ENCODE measurements around the gene DGKG.

Gene DGKG

DNA sequence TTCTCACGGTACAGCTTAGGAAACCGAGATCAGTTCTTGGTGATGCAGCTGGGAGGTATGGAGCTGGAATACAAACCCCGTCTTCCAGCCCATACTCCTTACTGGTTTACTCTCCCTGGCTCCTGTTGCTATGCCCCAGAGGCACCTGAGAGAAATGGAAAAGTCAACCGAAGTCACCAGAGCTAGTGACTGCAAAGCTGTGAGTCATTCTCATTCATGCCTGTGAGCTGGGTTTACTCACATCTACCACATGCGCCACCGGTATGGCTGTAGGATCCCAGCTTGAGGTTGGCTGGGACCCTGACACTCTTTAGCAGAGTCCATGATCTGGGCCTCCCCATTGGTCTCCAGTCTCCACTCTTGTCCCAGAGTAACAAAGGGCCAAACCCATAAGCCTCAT is 141.7 kb downstream of the DGKG start:
- Histone ChIP-seq H3K36me3 (ENCODE audit: insufficient read depth, low read length) (no peaks in the 10 kb centered on the region), H3F3A (ENCODE audit: low read depth) (no peaks in the 10 kb centered on the region), H3K4me3 (ENCODE audit: low read length, poor library complexity, severe bottlenecking) (no peak overlapping the region), H4K20me1 (ENCODE audit: insufficient read depth, low read length, poor library complexity, severe bottlenecking) (no peaks in the 10 kb centered on the region), H3K4me2 (ENCODE audit: low read depth, low read length, poor library complexity, severe bottlenecking) (no peak overlapping the region), H3K9me2 (replicated peaks; ENCODE audit: low read depth, low read length) (no peaks in the 10 kb centered on the region), H3K27me3 (ENCODE audit: insufficient read depth, low read length, poor library complexity, severe bottlenecking) (no peaks in the 10 kb centered on the region), H2AFZ (ENCODE audit: low read length) (no peak overlapping the region), H3K4me1 (ENCODE audit: insufficient read depth, low read length, poor library complexity, severe bottlenecking) (peaks cover 16% of the 10 kb centered on the region), H3K79me2 (ENCODE audit: insufficient read depth, low read length) (no peaks in the 10 kb centered on the region), H3K9me3 (ENCODE audit: insufficient read depth, low read depth, low read length) (no peaks in the 10 kb centered on the region), H3K9ac (ENCODE audit: low read depth, low read length, poor library complexity, severe bottlenecking) (no peak overlapping the region)
- TF ChIP-seq, protein P1, sequence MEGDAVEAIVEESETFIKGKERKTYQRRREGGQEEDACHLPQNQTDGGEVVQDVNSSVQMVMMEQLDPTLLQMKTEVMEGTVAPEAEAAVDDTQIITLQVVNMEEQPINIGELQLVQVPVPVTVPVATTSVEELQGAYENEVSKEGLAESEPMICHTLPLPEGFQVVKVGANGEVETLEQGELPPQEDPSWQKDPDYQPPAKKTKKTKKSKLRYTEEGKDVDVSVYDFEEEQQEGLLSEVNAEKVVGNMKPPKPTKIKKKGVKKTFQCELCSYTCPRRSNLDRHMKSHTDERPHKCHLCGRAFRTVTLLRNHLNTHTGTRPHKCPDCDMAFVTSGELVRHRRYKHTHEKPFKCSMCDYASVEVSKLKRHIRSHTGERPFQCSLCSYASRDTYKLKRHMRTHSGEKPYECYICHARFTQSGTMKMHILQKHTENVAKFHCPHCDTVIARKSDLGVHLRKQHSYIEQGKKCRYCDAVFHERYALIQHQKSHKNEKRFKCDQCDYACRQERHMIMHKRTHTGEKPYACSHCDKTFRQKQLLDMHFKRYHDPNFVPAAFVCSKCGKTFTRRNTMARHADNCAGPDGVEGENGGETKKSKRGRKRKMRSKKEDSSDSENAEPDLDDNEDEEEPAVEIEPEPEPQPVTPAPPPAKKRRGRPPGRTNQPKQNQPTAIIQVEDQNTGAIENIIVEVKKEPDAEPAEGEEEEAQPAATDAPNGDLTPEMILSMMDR (conservative IDR thresholded peaks at IDR 0.05; ENCODE audit: low read length), result no peak
- no peak for TF ChIP-seq EZH2phosphoT487 (IDR thresholded peaks at IDR 0.05; ENCODE audit: borderline replicate concordance)

DNA sequence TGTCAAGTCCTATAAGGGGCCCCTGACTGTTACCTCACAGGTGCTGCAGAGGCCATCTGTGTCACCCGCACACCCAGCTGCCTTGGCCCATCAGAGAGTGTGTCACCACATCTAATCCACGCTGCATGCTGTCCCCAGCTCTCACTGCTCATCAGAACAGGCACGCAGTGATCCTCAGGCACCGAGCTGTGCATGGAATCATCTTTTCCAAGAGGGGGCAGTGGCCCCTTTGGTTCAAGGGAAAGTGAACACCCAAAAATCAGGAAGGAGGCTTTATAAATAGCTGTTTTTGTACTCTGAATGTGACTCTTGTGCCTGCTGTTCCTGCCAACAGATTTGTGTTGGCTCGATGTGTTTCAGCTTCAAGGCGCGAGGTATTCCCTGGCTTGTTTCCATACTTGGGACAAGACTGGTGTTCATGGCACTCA is 142.8 kb downstream of the DGKG start:
- no peak for TF ChIP-seq EZH2phosphoT487 (IDR thresholded peaks at IDR 0.05; ENCODE audit: borderline replicate concordance)
- TF ChIP-seq, protein P1 (conservative IDR thresholded peaks at IDR 0.05; ENCODE audit: low read length), result no peak
- no peaks in the 10 kb centered on the region for H3K27me3 ChIP-seq (ENCODE audit: insufficient read depth, low read length, poor library complexity, severe bottlenecking)
- H2AFZ ChIP-seq (ENCODE audit: low read length), result no peak overlapping the region
- peaks cover 16% of the 10 kb centered on the region for H3K4me1 ChIP-seq (ENCODE audit: insufficient read depth, low read length, poor library complexity, severe bottlenecking)
- no peaks in the 10 kb centered on the region for H3K9me3 ChIP-seq (ENCODE audit: insufficient read depth, low read depth, low read length)
- H3K4me3 ChIP-seq (ENCODE audit: low read length, poor library complexity, severe bottlenecking), result no peak overlapping the region
- H3K4me2 ChIP-seq (ENCODE audit: low read depth, low read length, poor library complexity, severe bottlenecking), result no peak overlapping the region
- H3K9ac ChIP-seq (ENCODE audit: low read depth, low read length, poor library complexity, severe bottlenecking), result no peak overlapping the region
- H3K36me3 ChIP-seq (ENCODE audit: insufficient read depth, low read length), result no peaks in the 10 kb centered on the region
- no peaks in the 10 kb centered on the region for H3F3A ChIP-seq (ENCODE audit: low read depth)
- no peaks in the 10 kb centered on the region for H3K79me2 ChIP-seq (ENCODE audit: insufficient read depth, low read length)
- no peaks in the 10 kb centered on the region for H3K9me2 ChIP-seq (replicated peaks; ENCODE audit: low read depth, low read length)
- no peaks in the 10 kb centered on the region for H4K20me1 ChIP-seq (ENCODE audit: insufficient read depth, low read length, poor library complexity, severe bottlenecking)

DNA sequence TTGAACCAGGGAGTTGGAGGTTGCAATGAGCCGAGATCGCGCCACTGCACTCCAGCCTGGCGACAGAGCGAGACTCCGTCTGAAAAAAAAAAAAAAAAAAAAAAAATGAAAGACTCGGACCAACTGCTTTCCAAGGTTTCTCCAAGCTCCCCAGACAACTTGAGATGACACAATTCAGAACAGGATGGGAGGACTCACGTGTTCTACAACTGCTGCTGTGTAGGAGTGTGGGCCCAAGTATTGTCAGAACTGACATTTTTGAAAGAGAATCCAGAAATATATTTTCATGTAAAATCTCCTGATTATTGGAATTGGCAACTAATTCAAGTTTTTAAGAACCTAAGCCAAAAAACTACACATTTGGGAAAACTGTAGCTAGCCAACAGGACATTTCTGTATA is 143.6 kb downstream of the DGKG start:
- no peak overlapping the region for H3K4me2 ChIP-seq (ENCODE audit: low read depth, low read length, poor library complexity, severe bottlenecking)
- TF ChIP-seq EZH2phosphoT487 (IDR thresholded peaks at IDR 0.05; ENCODE audit: borderline replicate concordance), result no peak

DNA sequence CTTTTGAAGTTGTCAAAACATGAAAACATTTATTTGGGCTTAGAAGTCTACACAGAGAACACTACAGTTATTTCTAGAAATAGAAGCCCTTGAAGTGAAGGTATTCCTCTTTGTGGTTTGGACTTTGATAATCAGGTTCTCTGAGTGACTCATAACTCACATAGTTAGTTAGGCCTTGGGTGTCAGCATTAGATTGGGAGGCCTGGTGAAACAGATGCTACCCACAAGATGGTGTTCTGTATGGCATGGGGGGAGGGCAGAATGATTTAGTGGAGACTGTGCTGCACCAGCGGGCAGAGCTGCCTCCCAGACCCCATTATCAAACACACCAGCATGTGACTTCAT is 144.2 kb downstream of the DGKG start:
- Histone ChIP-seq H3K4me2 (ENCODE audit: low read depth, low read length, poor library complexity, severe bottlenecking) (peak overlapping the region; percentile 38), H3K9me2 (replicated peaks; ENCODE audit: low read depth, low read length) (no peaks in the 10 kb centered on the region), H3K27me3 (ENCODE audit: insufficient read depth, low read length, poor library complexity, severe bottlenecking) (no peaks in the 10 kb centered on the region), H3K4me1 (ENCODE audit: insufficient read depth, low read length, poor library complexity, severe bottlenecking) (peaks cover 16% of the 10 kb centered on the region), H3K4me3 (ENCODE audit: low read length, poor library complexity, severe bottlenecking) (no peak overlapping the region), H4K20me1 (ENCODE audit: insufficient read depth, low read length, poor library complexity, severe bottlenecking) (no peaks in the 10 kb centered on the region), H2AFZ (ENCODE audit: low read length) (no peak overlapping the region), H3F3A (ENCODE audit: low read depth) (no peaks in the 10 kb centered on the region), H3K9me3 (ENCODE audit: insufficient read depth, low read depth, low read length) (no peaks in the 10 kb centered on the region), H3K36me3 (ENCODE audit: insufficient read depth, low read length) (no peaks in the 10 kb centered on the region), H3K79me2 (ENCODE audit: insufficient read depth, low read length) (no peaks in the 10 kb centered on the region), H3K9ac (ENCODE audit: low read depth, low read length, poor library complexity, severe bottlenecking) (no peak overlapping the region)
- TF ChIP-seq, protein P1 (conservative IDR thresholded peaks at IDR 0.05; ENCODE audit: low read length), result no peak
- no peak for TF ChIP-seq EZH2phosphoT487 (IDR thresholded peaks at IDR 0.05; ENCODE audit: borderline replicate concordance)

More for the DNA sequence above, 143.6 kb downstream of the DGKG start:
- H3F3A ChIP-seq (ENCODE audit: low read depth), result no peaks in the 10 kb centered on the region
- peaks cover 16% of the 10 kb centered on the region for H3K4me1 ChIP-seq (ENCODE audit: insufficient read depth, low read length, poor library complexity, severe bottlenecking)
- no peaks in the 10 kb centered on the region for H3K27me3 ChIP-seq (ENCODE audit: insufficient read depth, low read length, poor library complexity, severe bottlenecking)
- no peaks in the 10 kb centered on the region for H3K9me2 ChIP-seq (replicated peaks; ENCODE audit: low read depth, low read length)
- H3K36me3 ChIP-seq (ENCODE audit: insufficient read depth, low read length), result no peaks in the 10 kb centered on the region
- no peak overlapping the region for H3K9ac ChIP-seq (ENCODE audit: low read depth, low read length, poor library complexity, severe bottlenecking)
- no peaks in the 10 kb centered on the region for H3K9me3 ChIP-seq (ENCODE audit: insufficient read depth, low read depth, low read length)
- H4K20me1 ChIP-seq (ENCODE audit: insufficient read depth, low read length, poor library complexity, severe bottlenecking), result no peaks in the 10 kb centered on the region
- H3K4me3 ChIP-seq (ENCODE audit: low read length, poor library complexity, severe bottlenecking), result no peak overlapping the region
- H3K79me2 ChIP-seq (ENCODE audit: insufficient read depth, low read length), result no peaks in the 10 kb centered on the region
- no peak overlapping the region for H2AFZ ChIP-seq (ENCODE audit: low read length)
